ENCODE data around the gene CLIP2. TPM values are rescaled to one million over a fixed set of nuclear protein-coding genes. Genes with fewer than 3 reads are reported as not detected.

The CLIP2 gene
- total RNA-seq, 1 donor: 55.7 TPM

GRCh38 chr7:74441801-74442200, 152.6 kb downstream of the CLIP2 start:
- no peak for DNase-seq (ENCODE audit: low read depth)
- TF ChIP-seq CTCF (IDR thresholded peaks at IDR 0.05; ENCODE audit: insufficient read depth, low read depth, low read length): no peak
- no peak overlapping the region for H3K4me3 ChIP-seq (ENCODE audit: low read depth, low read length)

GRCh38 chr7:74443543-74444247, 154.5 kb downstream of the CLIP2 start:
- no peak for TF ChIP-seq CTCF (IDR thresholded peaks at IDR 0.05; ENCODE audit: insufficient read depth, low read depth, low read length)
- no peak for DNase-seq (ENCODE audit: low read depth)
- no peak overlapping the region for H3K4me3 ChIP-seq (ENCODE audit: low read depth, low read length)

GRCh38 chr7:74449144-74449543, 159.9 kb downstream of the CLIP2 start:
- no peak for DNase-seq (ENCODE audit: low read depth)
- H3K4me3 ChIP-seq (ENCODE audit: low read depth, low read length): no peak overlapping the region
- no peak for TF ChIP-seq CTCF (IDR thresholded peaks at IDR 0.05; ENCODE audit: insufficient read depth, low read depth, low read length)

GRCh38 chr7:74449809-74450397, 160.7 kb downstream of the CLIP2 start:
- peak; percentile 82 for TF ChIP-seq CTCF (IDR thresholded peaks at IDR 0.05; ENCODE audit: insufficient read depth, low read depth, low read length)
- DNase-seq (ENCODE audit: low read depth): peak; percentile 54
- H3K4me3 ChIP-seq (ENCODE audit: low read depth, low read length): no peak overlapping the region

- peak overlapping the region; percentile 72 for H3K4me3 ChIP-seq (ENCODE audit: low read depth, low read length)
- DNase-seq (ENCODE audit: low read depth): peak; percentile 89
- no peak for TF ChIP-seq CTCF (IDR thresholded peaks at IDR 0.05; ENCODE audit: insufficient read depth, low read depth, low read length)
Measured at GRCh38 chr7:74452748-74453321, 163.6 kb downstream of the CLIP2 start.

- H3K4me3 ChIP-seq (ENCODE audit: low read depth, low read length): peak within 1 kb of the TSS; percentile 72
- TF ChIP-seq CTCF (IDR thresholded peaks at IDR 0.05; ENCODE audit: insufficient read depth, low read depth, low read length): no peak
- peak; percentile 88 for DNase-seq (ENCODE audit: low read depth)
Measured at GRCh38 chr7:74453322-74454011, 164.3 kb downstream of the CLIP2 start, which contains the start of gene GTF2IRD1. GTF2IRD1 (plus strand) TSS chr7:74453906; CDS start chr7:74508081, 54,175 bp downstream.
